Motor neuron (in vitro differentiated cells): ENCODE results near the gene ITGAX. TPM values are rescaled to one million over a fixed set of nuclear protein-coding genes. Genes with fewer than 3 reads are reported as not detected.

ENCODE experiments used
- ATAC-seq, 8 experiments: fragments of 200-7000 bp; cut with Tn5 transposase; replicated peaks in 6 of 8; 2 replicates each; pipeline ENCODE4 v1.8.0; 2021; ENCODE audit warnings: mild to moderate bottlenecking in 8 of 8, moderate library complexity in 8 of 8
- H3K27ac ChIP-seq, 2 donors: fragments of 250-450 bp; sonication (Bioruptor Pico); 2 replicates each; pipeline ENCODE4 v1.9.0; 2021; ENCODE audit warnings: antibody characterized with exemption in 2 of 2, mild to moderate bottlenecking in 2 of 2, moderate library complexity in 1 of 2
- H3K4me1 ChIP-seq, 2 donors: fragments of 250-450 bp; sonication (Bioruptor Pico); replicated peaks in 1 of 2; 2 replicates each; pipeline ENCODE4 v1.6.1; 2021; ENCODE audit warnings: antibody characterized with exemption in 2 of 2, mild to moderate bottlenecking in 2 of 2, moderate library complexity in 1 of 2
- H3K4me3 ChIP-seq, 5 donors: fragments of 250-450 bp; sonication (Bioruptor Pico); 2 replicates each; pipeline ENCODE4 v1.9.0; 2021; ENCODE audit warnings: antibody characterized with exemption in 5 of 5, mild to moderate bottlenecking in 5 of 5, moderate library complexity in 4 of 5
- WGBS, 10 experiments: fragments of 450-650 bp; shearing (Covaris generic); methylation state at CpG; one replicate each; pipeline ENCODE4 v1.0.0; 2022; 5-methylcytosine and 5-hydroxymethylcytosine counted together
- in situ Hi-C, 9 experiments: fragments of 400-800 bp; cut with MboI; loops; one replicate each; pipeline ENCODE4 v1.15.0; 2021; ENCODE audit warnings: low sequenced_read_pairs in 9 of 9, low pct_unique_long_range_greater_than_20kb in 2 of 9; ENCODE audit not compliant: unreplicated experiment in 9 of 9
- total RNA-seq, 8 experiments: library from RNA; unstranded; fragments of 300-600 nt; gene quantifications; 2 replicates each; pipeline versions ENCODE4 v1.2.3 to v1.2.4, GENCODE V29; 2022

The ITGAX gene
- total RNA-seq, 8 experiments from 2014 or later = 0.08 to 90.0 (median 1.00) TPM; not detected in 3

DNA sequence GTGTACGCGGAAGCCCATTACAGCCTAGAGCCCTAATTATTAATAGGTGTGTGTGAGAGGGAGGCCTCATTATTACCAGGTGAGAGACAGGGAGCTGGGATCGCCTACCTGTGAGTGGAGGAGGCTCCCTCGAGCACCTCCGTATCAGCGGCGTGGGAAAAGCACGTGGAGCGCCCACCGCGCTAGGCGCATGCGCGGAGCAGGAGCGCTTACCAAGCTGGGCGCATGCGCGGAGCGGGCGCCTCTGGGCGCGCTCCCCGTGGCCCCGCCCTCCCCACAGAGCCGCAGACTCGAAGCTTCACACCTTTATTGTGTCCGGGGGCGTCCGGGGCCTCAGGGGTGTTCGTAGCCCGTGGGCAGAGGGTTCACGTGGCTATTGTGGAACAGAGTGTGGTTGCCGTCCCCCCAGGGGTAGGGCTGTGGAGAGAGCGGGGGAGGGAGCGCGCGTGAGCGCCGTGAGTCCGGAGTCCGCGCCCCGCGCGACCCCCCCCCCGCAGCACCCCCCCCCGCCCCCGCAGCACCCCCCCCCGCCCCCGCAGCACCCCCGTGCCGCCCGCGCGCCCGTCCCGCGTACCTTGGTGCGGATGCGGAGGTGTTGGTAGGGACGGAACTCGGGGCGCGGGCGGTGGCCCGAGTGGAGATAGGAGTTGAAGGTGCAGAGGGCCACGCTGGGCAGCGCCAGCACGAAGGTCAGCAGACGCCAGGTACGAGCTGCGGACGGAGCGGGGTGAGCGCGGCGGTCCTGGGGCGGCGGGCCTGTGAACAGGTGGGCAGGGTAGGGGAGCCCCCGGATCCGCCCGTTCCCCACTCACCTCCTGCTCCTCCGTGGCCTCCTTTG lies 72.7 kb downstream of the ITGAX start:
- Histone ChIP-seq H3K4me3 (peak overlapping the region in 4 of 5 donors; percentile 11 to 57 (median 30)), H3K4me1 (peaks cover 0 to 2% of the 10 kb centered on the region in 2 donors), H3K27ac (no peak overlapping the region)
- in situ Hi-C loops = loop anchor here in 5 of 9 experiments (25.0 kb wide), 3 partner anchors 215 to 440 kb away; partner anchors contain the start of genes HSD3B7 (in 2 of the 5), PYCARD (in 2 of the 5), PYDC1 (in 2 of the 5) and TRIM72 (in 2 of the 5)
- peak in 4 of 8 experiments; percentile 38 to 93 (median 71) for ATAC-seq
- 24 to 100% (median 63%) methylated on average over 1 to 12 of the region's 83 CpGs; no CpG with 5 or more reads in 6 of the 10 experiments for WGBS, 10 experiments

DNA sequence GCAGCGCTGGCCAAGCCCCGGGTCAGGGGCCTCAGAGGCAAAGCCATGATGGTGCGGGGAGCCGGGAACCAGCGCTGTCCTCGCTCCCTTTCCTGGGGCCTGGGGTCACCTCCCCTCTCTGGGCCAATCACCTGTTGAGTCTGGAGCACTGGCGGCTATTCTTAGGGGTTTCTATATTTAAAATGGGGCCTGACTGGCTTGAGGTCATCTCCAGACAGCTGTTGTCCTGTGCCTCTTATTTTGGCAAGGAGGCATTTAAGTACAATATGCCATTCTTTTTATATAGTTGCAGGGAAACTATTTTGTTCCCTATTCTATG lies 73.3 kb downstream of the ITGAX start, which contains the start of gene COX6A2:
TSS of gene COX6A2 (minus strand) at position 82 of the 319 bp plus-strand sequence. CDS start at position 47, 35 bp downstream.
- in situ Hi-C loops = loop anchor here in 5 of 9 experiments (25.0 kb wide), 3 partner anchors 216 to 441 kb away; partner anchors contain the start of genes HSD3B7 (in 2 of the 5), PYCARD (in 2 of the 5), PYDC1 (in 2 of the 5) and TRIM72 (in 2 of the 5)
- ATAC-seq = no peak
- peaks cover 0 to 2% of the 10 kb centered on the region in 2 donors for H3K4me1 ChIP-seq
- H3K27ac ChIP-seq = no peak within 1 kb of the TSS
- WGBS, 10 experiments = 40 to 95% (median 41%) methylated on average over 3 to 4 of the region's 7 CpGs; no CpG with 5 or more reads in 7 of the 10 experiments
- H3K4me3 ChIP-seq = peak within 1 kb of the TSS in 4 of 5 donors; percentile 11 to 57 (median 30)

- in situ Hi-C loops = loop anchor here in 5 of 9 experiments (25.0 kb wide), 3 partner anchors 216 to 441 kb away; partner anchors contain the start of genes HSD3B7 (in 2 of the 5), PYCARD (in 2 of the 5), PYDC1 (in 2 of the 5) and TRIM72 (in 2 of the 5)
- Histone ChIP-seq H3K27ac (no peak overlapping the region), H3K4me1 (peaks cover 0 to 2% of the 10 kb centered on the region in 2 donors), H3K4me3 (no peak overlapping the region)
- WGBS, 10 experiments = 25 to 92% (median 68%) methylated on average over 1 to 7 of the region's 7 CpGs; no CpG with 5 or more reads in 1 of the 10 experiments
- ATAC-seq = no peak
Observed at GRCh38 chr16:31428638-31429247, 73.8 kb downstream of the ITGAX start.

DNA sequence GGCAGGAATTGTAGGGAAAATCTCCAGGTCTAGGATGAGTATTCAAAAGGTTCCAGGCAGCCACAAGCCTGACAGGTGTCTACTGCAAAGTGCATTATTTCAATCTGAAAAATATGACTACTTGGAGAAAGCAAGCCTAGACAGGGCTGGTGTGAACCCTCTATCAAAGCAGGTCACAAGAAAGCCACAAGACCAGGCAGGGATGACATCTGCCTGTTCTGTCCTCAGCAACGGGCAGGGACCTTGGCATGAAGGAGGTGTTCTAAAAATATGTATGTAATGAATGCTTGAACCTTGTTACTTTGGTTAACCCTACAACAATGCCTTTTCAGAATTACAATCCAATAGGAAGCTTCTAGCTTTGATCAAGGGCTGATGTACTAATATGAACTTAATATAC lies 74.3 kb downstream of the ITGAX start:
- Histone ChIP-seq H3K4me3 (no peak overlapping the region), H3K27ac (no peak overlapping the region), H3K4me1 (peaks cover 0 to 2% of the 10 kb centered on the region in 2 donors)
- ATAC-seq = no peak
- in situ Hi-C loops = loop anchor here in 5 of 9 experiments (25.0 kb wide), 3 partner anchors 217 to 442 kb away; partner anchors contain the start of genes HSD3B7 (in 2 of the 5), PYCARD (in 2 of the 5), PYDC1 (in 2 of the 5) and TRIM72 (in 2 of the 5)
- 0 to 71% (median 10%) methylated on average over 1 of the region's 1 CpG; no CpG with 5 or more reads in 6 of the 10 experiments for WGBS, 10 experiments

DNA sequence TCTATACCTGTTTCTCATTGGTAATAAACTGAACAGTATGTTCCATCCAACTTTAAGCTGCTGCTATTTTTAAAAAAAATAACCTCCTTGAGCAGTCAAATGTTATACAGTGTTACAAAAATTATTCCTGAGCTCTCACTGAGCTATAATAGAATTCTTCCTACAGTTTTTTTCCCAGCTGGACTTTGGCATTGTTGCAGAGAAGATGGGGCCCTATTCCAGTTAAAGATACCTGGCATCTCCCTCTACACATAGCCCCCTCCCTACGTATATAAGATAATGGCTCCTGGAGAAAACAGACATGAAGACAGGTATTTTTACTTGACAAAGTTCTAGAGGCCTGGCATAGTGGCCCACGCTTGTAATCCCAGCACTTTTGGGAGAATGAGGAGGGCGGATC lies 74.8 kb downstream of the ITGAX start:
- no peak overlapping the region for H3K4me3 ChIP-seq
- peaks cover 0 to 2% of the 10 kb centered on the region in 2 donors for H3K4me1 ChIP-seq
- no peak for ATAC-seq
- in situ Hi-C loops = loop anchor here in 5 of 9 experiments (25.0 kb wide), 3 partner anchors 217 to 442 kb away; partner anchors contain the start of genes HSD3B7 (in 2 of the 5), PYCARD (in 2 of the 5), PYDC1 (in 2 of the 5) and TRIM72 (in 2 of the 5)
- H3K27ac ChIP-seq = no peak overlapping the region
- WGBS, 10 experiments = 57 to 89% (median 70%) methylated on average over 1 to 3 of the region's 3 CpGs; no CpG with 5 or more reads in 3 of the 10 experiments

DNA sequence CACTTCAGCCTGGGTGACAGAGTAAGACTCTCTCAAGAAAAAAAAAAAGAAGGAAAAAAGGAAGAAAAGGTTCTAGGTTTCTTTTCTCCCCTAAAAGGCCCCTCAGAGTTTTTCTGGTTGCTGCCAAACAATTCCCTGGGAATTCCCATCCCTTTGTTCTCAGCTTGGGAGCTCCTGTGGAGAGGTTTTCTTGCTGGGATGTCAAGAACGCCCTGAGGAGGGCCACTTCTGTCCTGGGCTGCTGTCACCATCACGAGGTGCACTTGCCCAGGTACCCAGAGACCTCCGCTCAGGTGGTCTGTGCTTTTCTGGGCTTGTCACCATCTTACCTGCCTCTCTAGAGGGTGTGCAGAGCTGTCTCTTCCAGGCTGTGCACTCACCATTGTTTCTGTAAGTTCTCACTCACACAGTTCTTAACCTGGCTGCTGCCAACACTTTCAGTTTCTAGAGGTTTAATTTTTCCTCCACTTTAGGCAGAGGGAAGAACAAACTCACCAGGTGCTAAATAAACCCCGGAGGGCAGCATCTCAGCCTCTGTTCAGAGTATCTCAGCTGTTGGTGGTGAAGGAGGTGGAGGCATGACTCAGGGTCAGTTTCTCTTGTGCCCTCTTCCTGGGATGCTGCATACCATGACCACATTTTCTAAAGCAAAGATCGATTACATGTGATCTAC lies 75.5 kb downstream of the ITGAX start:
- Histone ChIP-seq H3K4me1 (peaks cover 0 to 2% of the 10 kb centered on the region in 2 donors), H3K27ac (no peak overlapping the region), H3K4me3 (no peak overlapping the region)
- in situ Hi-C loops = loop anchor here in 5 of 9 experiments (25.0 kb wide), 3 partner anchors 218 to 443 kb away; partner anchors contain the start of genes HSD3B7 (in 2 of the 5), PYCARD (in 2 of the 5), PYDC1 (in 2 of the 5) and TRIM72 (in 2 of the 5)
- no peak for ATAC-seq
- 8 to 62% (median 50%) methylated on average over 1 to 2 of the region's 5 CpGs; no CpG with 5 or more reads in 5 of the 10 experiments for WGBS, 10 experiments

Other genes starting within 250 kb of the ITGAX start
- gene BCKDK, start 246.8 kb upstream of the ITGAX start, total RNA-seq = 10 to 100 TPM; 14.1 to 46.8 (median 19.6) TPM
- gene KAT8, start 237.5 kb upstream of the ITGAX start, total RNA-seq = 10 to 100 TPM; 27.9 to 64.3 (median 54.0) TPM
- gene PRSS8, start 219.4 kb upstream of the ITGAX start, total RNA-seq = 1 to 10 TPM in 1 of 8 experiments, under 1 TPM in 6, not detected in 1; 0.21 to 1.1 (median 0.55) TPM
- gene PRSS36, start 205.1 kb upstream of the ITGAX start, total RNA-seq = 1 to 10 TPM in 3 of 8 experiments, under 1 TPM in 5; 0.36 to 3.8 (median 0.82) TPM
- gene FUS, start 175.0 kb upstream of the ITGAX start, total RNA-seq = 100 to 1,000 TPM in 3 of 8 experiments, 10 to 100 TPM in 5; 31.7 to 375 (median 75.1) TPM
- 10 to 100 TPM in 2 of 8 experiments, 1 to 10 TPM in 2, under 1 TPM in 4; 0.43 to 45.6 (median 1.2) TPM for gene PYCARD, start 152.4 kb upstream of the ITGAX start, total RNA-seq
- gene TRIM72, start 141.1 kb upstream of the ITGAX start, total RNA-seq = under 1 TPM in 7 of 8 experiments, not detected in 1; 0.05 to 0.57 (median 0.13) TPM
- gene PYDC1, start 138.0 kb upstream of the ITGAX start, total RNA-seq = under 1 TPM in 4 of 8 experiments, not detected in 4; 0.22 to 0.52 (median 0.39) TPM
- 1 to 10 TPM in 2 of 8 experiments, under 1 TPM in 2, not detected in 4; 0.33 to 1.3 (median 0.95) TPM for gene ITGAM, start 95.2 kb upstream of the ITGAX start, total RNA-seq
- under 1 TPM in 3 of 8 experiments, not detected in 5; 0.33 to 0.36 (median 0.35) TPM for gene ITGAD, start 38.2 kb downstream of the ITGAX start, total RNA-seq
- not detected for gene COX6A2, start 73.2 kb downstream of the ITGAX start, total RNA-seq
- gene ZNF843, start 87.6 kb downstream of the ITGAX start, total RNA-seq = 1 to 10 TPM in 6 of 8 experiments, under 1 TPM in 2; 0.25 to 4.1 (median 2.2) TPM
- 10 to 100 TPM in 3 of 8 experiments, 1 to 10 TPM in 5; 7.4 to 12.3 (median 9.4) TPM for gene ARMC5, start 104.3 kb downstream of the ITGAX start, total RNA-seq
- gene TGFB1I1, start 117.0 kb downstream of the ITGAX start, total RNA-seq = 10 to 100 TPM in 3 of 8 experiments, 1 to 10 TPM in 4, under 1 TPM in 1; 0.87 to 18.3 (median 3.0) TPM
- 1 to 10 TPM in 7 of 8 experiments, under 1 TPM in 1; 0.36 to 3.0 (median 2.5) TPM for gene SLC5A2, start 127.9 kb downstream of the ITGAX start, total RNA-seq
- 10 to 100 TPM; 36.8 to 82.0 (median 56.6) TPM for gene RUSF1, start 153.2 kb downstream of the ITGAX start, total RNA-seq
- 1 to 10 TPM in 3 of 8 experiments, not detected in 5; 1.3 to 2.8 (median 2.3) TPM for gene AHSP, start 172.7 kb downstream of the ITGAX start, total RNA-seq